Activated CD4-positive, alpha-beta T cell treated with anti-CD3 and anti-CD28 coated beads, Interleukin-2, amount 50 U/mL, for 1 hour (primary cell): Measurements from ENCODE around the gene MSANTD1.

Experiments
- DNase-seq: peaks from one replicate; pipeline ENCODE4 v3.0.0-alpha.2; 2020

Gene MSANTD1

GRCh38 chr4:3250438-3250955 is 1.5 kb downstream of the MSANTD1 start:
- DNase-seq: no peak

- no peak for DNase-seq
Observed at GRCh38 chr4:3250956-3251690, 2.2 kb downstream of the MSANTD1 start.

GRCh38 chr4:3251691-3252479 is 2.9 kb downstream of the MSANTD1 start:
- DNase-seq: no peak

DNA sequence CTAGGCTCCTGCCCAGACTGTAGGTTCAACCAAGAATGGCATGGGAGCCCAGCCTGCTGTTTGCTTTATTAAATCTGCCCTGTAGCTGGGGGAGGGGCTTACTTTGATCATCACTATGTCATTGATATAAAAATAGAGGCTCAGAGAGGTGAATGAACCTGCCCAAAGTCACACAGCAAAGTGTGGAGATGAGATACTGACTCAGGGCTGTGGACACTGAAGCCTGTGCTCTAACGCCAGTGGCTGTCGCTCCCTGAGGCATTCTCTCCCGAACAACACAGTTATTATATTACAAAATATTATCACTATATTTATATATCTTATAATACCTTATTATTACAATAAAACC is 3.5 kb downstream of the MSANTD1 start:
- DNase-seq: no peak

GRCh38 chr4:3252831-3253641 is 4.1 kb downstream of the MSANTD1 start:
- no peak for DNase-seq

- no peak for DNase-seq
Observed at GRCh38 chr4:3253808-3254207, 4.8 kb downstream of the MSANTD1 start.

- no peak for DNase-seq
Observed at GRCh38 chr4:3254302-3255131, 5.6 kb downstream of the MSANTD1 start.

DNA sequence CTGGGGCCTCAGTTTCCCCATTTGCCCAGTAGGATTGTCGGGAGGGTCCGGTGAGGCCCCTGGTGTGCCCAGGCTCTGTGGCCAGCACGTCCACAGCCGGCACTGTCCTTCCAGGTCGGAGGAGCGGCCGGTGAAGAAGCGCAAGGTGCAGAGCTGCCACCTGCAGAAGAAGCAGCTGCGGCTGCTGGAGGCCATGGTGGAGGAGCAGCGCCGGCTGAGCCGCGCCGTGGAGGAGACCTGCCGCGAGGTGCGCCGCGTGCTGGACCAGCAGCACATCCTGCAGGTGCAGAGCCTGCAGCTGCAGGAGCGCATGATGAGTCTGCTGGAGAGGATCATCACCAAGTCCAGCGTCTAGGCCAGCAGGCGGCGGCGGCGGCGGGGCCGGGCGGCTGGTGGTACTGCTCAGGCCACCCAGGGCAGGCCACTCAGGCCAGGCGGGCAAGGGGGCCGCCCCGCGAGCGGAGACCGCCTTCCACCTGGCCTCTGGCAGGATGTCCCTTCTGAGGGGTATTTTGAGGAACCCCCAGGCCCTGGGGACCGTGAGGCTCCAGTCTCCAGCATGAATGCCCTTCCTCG is 6.7 kb downstream of the MSANTD1 start:
- no peak for DNase-seq

DNA sequence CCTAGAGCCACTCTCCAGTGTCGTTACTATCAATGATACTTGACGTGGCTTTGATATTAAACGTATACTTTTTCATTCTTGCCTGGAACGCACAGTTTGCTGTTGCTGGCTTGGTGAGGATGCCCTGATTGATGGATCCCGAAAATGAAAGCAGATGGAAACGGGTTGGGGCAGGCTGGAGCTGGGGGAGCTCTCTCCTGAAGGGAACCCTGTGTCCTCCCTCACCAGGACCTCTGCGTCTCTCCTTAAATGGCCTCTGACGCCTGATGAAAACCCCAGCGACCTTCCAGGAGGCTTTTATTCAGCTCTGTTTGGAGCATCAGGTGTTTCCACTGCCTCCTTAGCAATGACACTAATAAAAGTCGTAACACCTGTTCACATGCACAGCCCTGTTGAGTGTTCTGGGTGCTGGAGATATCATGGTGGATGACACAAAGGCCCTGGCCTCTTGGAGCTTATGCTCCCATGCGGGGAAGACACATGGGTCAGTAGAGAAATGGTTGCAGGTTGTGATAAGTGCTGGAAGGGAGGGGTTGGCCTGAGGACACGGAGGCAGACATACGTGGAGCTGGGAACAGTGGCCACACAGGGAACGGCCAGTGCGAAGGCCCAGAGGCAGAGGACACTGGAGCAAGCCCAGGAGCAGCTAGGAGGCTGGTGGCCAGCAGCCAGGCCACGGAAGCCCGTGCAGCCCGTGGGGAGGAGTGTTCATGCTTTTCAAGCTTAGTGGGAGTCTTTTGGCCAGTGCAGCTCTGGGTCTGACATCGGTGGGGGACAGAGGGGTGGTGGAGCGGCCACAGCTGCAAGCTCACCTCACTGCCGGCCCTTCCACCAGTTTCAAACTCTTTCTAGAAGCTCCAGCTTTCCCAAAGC is 7.5 kb downstream of the MSANTD1 start:
- DNase-seq: no peak

DNA sequence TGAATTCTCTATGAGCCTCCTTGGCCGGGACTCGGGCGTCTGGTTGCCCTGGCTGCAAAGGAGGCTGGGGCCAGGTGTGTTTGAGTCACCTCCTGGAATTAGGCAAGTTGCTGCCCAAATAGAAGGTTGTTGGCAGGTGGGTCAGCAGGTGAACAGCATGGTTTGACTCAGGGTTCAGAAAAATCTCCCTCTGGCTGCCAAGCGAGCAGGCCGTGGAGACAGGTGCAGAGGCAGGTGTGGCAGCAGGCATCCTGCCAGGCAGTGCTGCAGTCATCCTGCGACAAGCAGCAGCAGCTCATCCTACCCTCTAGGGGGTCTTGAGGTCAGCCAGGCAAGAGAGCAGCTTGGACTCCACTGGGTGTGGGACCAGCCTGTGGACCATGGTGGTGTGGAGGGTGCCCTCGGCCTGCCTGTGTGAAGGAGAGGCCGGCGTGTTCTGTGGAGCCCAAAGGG is 8.2 kb downstream of the MSANTD1 start:
- no peak for DNase-seq

DNA sequence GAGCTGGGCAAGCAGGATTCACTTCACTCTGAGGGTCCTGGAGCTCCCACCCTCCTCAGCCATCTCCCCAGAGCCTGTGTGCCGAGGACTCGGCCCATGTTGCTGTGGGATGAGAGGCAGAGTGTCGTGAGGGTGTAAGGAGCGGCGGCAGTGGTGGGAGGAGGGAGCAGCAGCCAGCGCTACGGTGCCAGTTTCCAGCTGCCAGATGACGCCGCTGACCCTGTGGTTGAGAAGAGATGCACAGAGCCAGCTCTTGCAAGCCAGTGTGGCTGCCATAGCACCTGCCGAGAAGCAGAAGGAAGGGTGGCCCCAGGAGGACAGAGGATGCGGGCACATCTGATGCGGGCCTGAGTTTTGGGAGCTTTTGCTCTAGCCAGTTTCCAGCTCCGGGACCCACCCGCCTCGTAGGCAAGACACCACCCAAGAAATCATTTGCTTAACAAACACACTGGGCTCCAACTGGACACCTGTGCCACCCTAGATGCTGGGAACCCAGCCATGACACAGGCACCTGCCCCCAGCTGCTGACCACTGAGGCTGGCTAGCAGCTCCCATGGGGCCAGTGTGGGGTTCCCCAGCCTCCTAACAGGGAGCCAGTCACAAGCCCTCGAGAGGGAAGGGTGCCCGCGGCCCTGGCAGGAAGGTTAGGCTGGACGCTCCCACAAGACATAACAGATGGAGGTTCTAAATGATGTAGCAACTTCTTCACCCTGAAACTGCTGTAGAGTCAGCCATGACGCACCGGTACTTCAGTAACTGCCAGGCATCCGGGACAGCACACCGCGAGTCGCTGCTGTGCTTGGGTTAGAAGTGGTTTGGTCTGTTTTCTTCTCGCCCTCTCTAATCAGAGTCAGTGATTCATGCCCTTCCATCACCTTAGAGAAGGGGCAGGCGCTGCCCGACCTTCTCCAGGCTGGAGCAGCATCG is 8.9 kb downstream of the MSANTD1 start:
- no peak for DNase-seq

- DNase-seq: no peak
Observed at GRCh38 chr4:3261411-3262207, 12.7 kb downstream of the MSANTD1 start.

GRCh38 chr4:3262208-3263052 is 13.5 kb downstream of the MSANTD1 start:
- no peak for DNase-seq

DNA sequence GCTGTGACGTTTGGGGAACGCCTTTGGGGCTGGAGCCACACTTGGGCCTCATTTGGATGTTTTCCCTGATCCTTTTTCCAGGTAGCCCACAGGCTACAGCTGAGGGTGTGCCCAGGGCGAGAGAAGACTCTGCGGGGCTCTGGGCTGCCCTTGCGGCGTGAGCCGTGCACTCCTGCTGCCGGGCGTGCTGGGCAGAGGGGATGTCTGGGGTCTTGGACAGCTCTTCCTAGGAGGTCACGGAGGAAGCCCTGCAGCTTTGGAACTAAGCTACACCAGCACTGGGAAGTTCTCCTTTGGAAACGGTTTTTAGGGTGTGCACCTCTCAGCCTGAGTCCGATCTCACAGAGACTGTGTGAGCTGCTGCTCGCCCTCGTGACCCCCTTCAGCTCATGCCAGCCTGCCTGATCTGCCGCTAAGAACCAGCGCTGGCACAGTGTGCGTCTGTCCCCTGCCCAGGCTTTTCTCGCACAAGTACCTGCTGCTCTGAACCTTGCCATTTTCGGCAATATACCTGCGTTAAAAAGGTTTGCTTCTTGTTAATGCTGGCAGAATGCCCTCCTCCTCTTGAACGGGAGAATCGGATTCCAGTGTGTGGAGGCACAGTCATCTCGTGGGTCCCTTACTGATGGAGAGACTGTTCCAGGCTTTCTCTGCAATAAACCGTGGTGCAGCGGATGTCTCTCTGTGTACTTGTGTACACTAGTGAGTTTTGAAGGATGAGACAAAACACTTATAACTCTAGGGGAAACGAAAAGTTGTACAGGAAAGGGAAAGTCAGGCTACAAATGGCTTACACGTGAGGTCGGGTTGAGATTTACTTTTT is 14.3 kb downstream of the MSANTD1 start:
- DNase-seq: no peak

GRCh38 chr4:3263876-3264193 is 14.9 kb downstream of the MSANTD1 start:
- no peak for DNase-seq

- no peak for DNase-seq
Observed at GRCh38 chr4:3266076-3266475, 17.1 kb downstream of the MSANTD1 start.
